ENCODE results near the gene ERMARD.

ERMARD gene

DNA sequence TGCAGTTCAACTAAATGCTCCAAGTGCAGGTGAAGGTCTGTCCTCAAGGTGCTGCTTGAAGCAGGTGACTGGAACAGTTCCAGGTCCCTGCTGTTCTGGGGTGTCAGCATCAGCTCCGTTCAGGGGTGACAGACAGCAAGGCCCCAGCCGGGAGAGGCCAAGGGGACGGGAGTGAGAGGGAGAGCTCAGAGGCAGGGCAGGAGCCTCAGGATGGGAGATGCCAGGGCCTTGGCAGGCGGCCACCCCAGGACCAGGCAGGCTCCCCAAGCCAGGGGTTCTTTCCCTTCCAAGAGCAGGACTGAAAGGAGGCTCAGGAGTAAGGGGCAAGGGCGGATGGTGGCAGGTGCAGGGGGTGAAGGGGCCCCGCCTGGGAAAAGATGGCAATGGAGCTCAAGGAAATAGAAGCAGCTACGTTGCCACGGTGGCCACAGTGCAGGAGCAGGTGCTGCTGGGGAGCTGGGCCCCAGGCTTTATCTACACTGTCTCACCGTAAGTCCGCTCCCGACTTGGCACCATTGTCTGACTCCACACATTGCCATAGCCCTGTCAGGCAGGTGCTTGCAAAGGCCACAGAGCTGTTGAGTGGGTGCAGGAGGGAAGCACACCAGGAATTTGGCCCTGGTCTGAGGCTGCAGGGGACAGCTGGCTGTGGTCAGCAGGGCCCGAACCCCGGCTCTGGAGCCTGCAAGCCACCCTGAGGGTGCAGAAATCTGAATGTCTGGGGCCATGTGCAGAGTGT lies 43.1 kb downstream of the ERMARD start:
- DNase-seq (ENCODE audit: low read depth) = no peak
- H3K4me3 ChIP-seq (ENCODE audit: low read length) = no peak overlapping the region
- TF ChIP-seq, protein P1, sequence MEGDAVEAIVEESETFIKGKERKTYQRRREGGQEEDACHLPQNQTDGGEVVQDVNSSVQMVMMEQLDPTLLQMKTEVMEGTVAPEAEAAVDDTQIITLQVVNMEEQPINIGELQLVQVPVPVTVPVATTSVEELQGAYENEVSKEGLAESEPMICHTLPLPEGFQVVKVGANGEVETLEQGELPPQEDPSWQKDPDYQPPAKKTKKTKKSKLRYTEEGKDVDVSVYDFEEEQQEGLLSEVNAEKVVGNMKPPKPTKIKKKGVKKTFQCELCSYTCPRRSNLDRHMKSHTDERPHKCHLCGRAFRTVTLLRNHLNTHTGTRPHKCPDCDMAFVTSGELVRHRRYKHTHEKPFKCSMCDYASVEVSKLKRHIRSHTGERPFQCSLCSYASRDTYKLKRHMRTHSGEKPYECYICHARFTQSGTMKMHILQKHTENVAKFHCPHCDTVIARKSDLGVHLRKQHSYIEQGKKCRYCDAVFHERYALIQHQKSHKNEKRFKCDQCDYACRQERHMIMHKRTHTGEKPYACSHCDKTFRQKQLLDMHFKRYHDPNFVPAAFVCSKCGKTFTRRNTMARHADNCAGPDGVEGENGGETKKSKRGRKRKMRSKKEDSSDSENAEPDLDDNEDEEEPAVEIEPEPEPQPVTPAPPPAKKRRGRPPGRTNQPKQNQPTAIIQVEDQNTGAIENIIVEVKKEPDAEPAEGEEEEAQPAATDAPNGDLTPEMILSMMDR (conservative IDR thresholded peaks at IDR 0.05; ENCODE audit: low read depth, low read length) = no peak

DNA sequence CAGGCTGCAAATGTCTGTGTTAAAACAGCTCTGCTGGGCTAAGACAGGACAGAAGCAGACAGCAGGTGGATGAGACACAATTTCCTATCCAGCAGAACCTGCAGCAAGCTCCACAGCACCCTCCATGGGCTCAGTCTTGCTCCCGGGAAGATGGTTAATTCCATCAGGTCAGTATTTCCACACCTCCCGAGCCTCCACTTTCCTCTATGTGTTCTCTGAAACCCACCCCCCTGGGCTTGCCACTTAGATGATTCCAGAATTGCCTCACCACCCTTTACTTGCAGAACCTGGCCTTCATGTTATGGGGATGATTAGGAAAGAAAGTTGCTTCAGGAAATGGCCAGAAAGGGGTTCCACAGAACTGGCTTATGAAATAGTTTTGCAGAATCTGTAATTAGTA lies 43.8 kb downstream of the ERMARD start:
- TF ChIP-seq, protein P1 (conservative IDR thresholded peaks at IDR 0.05; ENCODE audit: low read depth, low read length) = no peak
- H3K4me3 ChIP-seq (ENCODE audit: low read length) = no peak overlapping the region
- DNase-seq (ENCODE audit: low read depth) = no peak

DNA sequence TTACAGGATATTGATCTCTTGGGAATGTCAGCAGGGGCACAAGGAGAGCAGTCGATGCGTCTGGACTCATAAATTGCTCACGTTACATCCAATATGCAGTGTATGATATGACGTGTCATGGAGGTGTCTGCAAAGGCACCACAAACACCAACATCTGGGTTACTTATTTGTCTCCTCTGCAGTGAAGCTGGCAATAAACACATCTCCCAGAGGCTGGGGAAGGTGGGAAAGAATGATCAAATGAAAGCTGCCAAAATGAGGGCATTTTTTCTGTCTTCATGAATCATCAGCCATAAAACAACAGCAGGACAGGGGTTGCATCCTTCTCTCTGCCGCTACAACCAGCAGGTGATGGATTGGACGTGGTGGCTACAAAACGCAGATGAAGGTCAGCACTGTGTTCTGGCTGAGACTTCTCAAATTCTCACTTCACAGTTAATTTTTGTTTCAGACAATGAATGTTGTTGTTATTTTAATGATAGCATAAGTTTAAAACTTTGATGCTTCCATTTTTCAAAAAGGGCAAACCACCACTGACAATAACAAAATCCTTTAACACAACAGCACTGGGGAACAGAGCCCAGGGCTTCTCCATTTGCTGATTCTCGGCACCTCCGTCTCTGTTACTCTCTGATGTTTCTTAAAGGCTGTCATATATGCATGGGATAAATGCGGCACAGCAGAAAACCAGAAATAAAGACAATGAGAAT lies 47.5 kb downstream of the ERMARD start:
- DNase-seq (ENCODE audit: low read depth) = no peak
- TF ChIP-seq, protein P1 (conservative IDR thresholded peaks at IDR 0.05; ENCODE audit: low read depth, low read length) = no peak
- no peak overlapping the region for H3K4me3 ChIP-seq (ENCODE audit: low read length)

- H3K4me3 ChIP-seq (ENCODE audit: low read length) = no peak overlapping the region
- no peak for DNase-seq (ENCODE audit: low read depth)
- TF ChIP-seq, protein P1 (conservative IDR thresholded peaks at IDR 0.05; ENCODE audit: low read depth, low read length) = no peak
Measured at GRCh38 chr6:169799474-169799926, 48.1 kb downstream of the ERMARD start.

- H3K4me3 ChIP-seq (ENCODE audit: low read length) = no peak overlapping the region
- TF ChIP-seq, protein P1 (conservative IDR thresholded peaks at IDR 0.05; ENCODE audit: low read depth, low read length) = no peak
- no peak for DNase-seq (ENCODE audit: low read depth)
Measured at GRCh38 chr6:169800116-169800667, 48.8 kb downstream of the ERMARD start.

DNA sequence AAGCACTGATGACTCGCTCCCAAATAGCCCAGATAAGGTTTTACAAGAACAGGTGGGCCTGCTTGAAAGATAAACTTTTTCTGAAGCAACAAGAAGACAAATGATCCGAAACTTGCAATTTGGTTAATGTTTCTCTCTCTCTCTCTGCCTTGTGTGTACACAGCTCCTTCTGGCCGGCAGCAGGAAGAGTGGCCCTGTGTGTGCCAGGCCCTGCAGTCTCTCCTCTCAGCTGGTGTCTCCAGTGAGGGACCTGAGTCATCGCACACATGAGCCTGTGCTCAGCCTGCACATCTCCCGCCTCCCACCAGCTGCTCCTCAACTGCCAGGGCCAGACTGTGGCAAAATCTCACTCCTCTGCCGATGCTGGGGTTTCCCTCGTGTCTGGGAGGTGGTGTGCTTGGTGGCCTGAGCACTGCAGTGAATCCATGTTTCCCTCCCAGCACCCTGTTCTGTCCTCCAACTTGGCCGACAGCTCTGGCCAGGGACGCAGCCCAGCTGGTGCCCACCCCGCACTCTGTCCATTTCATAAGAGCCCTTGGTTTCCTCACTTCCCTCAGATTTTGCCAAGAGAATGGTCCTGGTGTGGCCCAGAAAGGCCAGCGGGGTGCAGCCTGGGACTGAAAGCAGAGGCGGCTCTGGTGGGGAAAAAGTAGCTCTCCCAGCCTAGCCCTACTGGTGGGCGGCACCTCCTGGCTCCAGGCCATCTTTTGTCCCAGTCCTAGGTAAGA lies 49.4 kb downstream of the ERMARD start:
- TF ChIP-seq, protein P1 (conservative IDR thresholded peaks at IDR 0.05; ENCODE audit: low read depth, low read length) = no peak
- H3K4me3 ChIP-seq (ENCODE audit: low read length) = no peak overlapping the region
- peak; percentile 53 for DNase-seq (ENCODE audit: low read depth)

Data from retinal pigment epithelial cell (primary cell).